Measurements from ENCODE around the gene EXOSC9.

The EXOSC9 gene

GRCh38 chr4:121799867-121800501 is 1.1 kb upstream of the EXOSC9 start:
- H3K36me3 ChIP-seq (ENCODE audit: low read length) = peaks cover 8% of the 10 kb centered on the region; the same call in 1 of the 2 replicates
- no peaks in the 10 kb centered on the region for H3K9me2 ChIP-seq (replicated peaks; ENCODE audit: insufficient read depth, low read length)
- H3F3A ChIP-seq (ENCODE audit: insufficient read depth) = no peaks in the 10 kb centered on the region
- no peak for TF ChIP-seq EZH2phosphoT487 (conservative IDR thresholded peaks at IDR 0.05; ENCODE audit: low read length)
- TF ChIP-seq CTCF (IDR thresholded peaks at IDR 0.05; ENCODE audit: insufficient read depth, low read length, poor library complexity, severe bottlenecking) = no peak
- H3K9me3 ChIP-seq (ENCODE audit: insufficient read depth, low read length) = no peaks in the 10 kb centered on the region
- H3K27ac ChIP-seq (ENCODE audit: low read depth, low read length) = no peak overlapping the region
- H3K4me2 ChIP-seq (ENCODE audit: low read depth, low read length, poor library complexity, severe bottlenecking) = peak overlapping the region; percentile 80
- no peak overlapping the region for H3K9ac ChIP-seq (ENCODE audit: low read length)
- H3K79me2 ChIP-seq (ENCODE audit: insufficient read depth, low read length) = peaks cover 19% of the 10 kb centered on the region
- no peaks in the 10 kb centered on the region for H3K27me3 ChIP-seq (ENCODE audit: low read length)
- no peaks in the 10 kb centered on the region for H4K20me1 ChIP-seq (ENCODE audit: low read depth, low read length)
- H2AFZ ChIP-seq (ENCODE audit: low read depth, low read length, severe bottlenecking) = peak overlapping the region; percentile 41
- H3K4me3 ChIP-seq (ENCODE audit: insufficient read depth, low read length, poor library complexity, severe bottlenecking) = no peak overlapping the region

GRCh38 chr4:121800638-121800960 is 524 bp upstream of the EXOSC9 start:
- Histone ChIP-seq H4K20me1 (ENCODE audit: low read depth, low read length) (no peaks in the 10 kb centered on the region), H3K27me3 (ENCODE audit: low read length) (no peaks in the 10 kb centered on the region), H3K4me2 (ENCODE audit: low read depth, low read length, poor library complexity, severe bottlenecking) (peak overlapping the region; percentile 80), H3K9me3 (ENCODE audit: insufficient read depth, low read length) (no peaks in the 10 kb centered on the region), H3F3A (ENCODE audit: insufficient read depth) (no peaks in the 10 kb centered on the region), H3K4me3 (ENCODE audit: insufficient read depth, low read length, poor library complexity, severe bottlenecking) (peak overlapping the region; percentile 81), H3K79me2 (ENCODE audit: insufficient read depth, low read length) (peaks cover 19% of the 10 kb centered on the region), H3K36me3 (ENCODE audit: low read length) (peaks cover 9% of the 10 kb centered on the region; the same call in 1 of the 2 replicates), H2AFZ (ENCODE audit: low read depth, low read length, severe bottlenecking) (peak overlapping the region; percentile 96), H3K9me2 (replicated peaks; ENCODE audit: insufficient read depth, low read length) (no peaks in the 10 kb centered on the region), H3K27ac (ENCODE audit: low read depth, low read length) (peak overlapping the region; percentile 65), H3K9ac (ENCODE audit: low read length) (peak overlapping the region; percentile 87)
- TF ChIP-seq CTCF (IDR thresholded peaks at IDR 0.05; ENCODE audit: insufficient read depth, low read length, poor library complexity, severe bottlenecking) = no peak
- TF ChIP-seq EZH2phosphoT487 (conservative IDR thresholded peaks at IDR 0.05; ENCODE audit: low read length) = no peak

GRCh38 chr4:121801715-121802075 is 572 bp downstream of the EXOSC9 start:
- no peaks in the 10 kb centered on the region for H3F3A ChIP-seq (ENCODE audit: insufficient read depth)
- peak overlapping the region; percentile 80 for H3K4me2 ChIP-seq (ENCODE audit: low read depth, low read length, poor library complexity, severe bottlenecking)
- H3K9me2 ChIP-seq (replicated peaks; ENCODE audit: insufficient read depth, low read length) = no peaks in the 10 kb centered on the region
- H3K27ac ChIP-seq (ENCODE audit: low read depth, low read length) = peak overlapping the region; percentile 65; the same call in 1 of the 2 replicates
- H3K36me3 ChIP-seq (ENCODE audit: low read length) = peaks cover 9% of the 10 kb centered on the region; the same call in 1 of the 2 replicates
- no peaks in the 10 kb centered on the region for H3K9me3 ChIP-seq (ENCODE audit: insufficient read depth, low read length)
- peak overlapping the region; percentile 81 for H3K4me3 ChIP-seq (ENCODE audit: insufficient read depth, low read length, poor library complexity, severe bottlenecking)
- peak overlapping the region; percentile 83 for H2AFZ ChIP-seq (ENCODE audit: low read depth, low read length, severe bottlenecking)
- H3K9ac ChIP-seq (ENCODE audit: low read length) = peak overlapping the region; percentile 87
- no peaks in the 10 kb centered on the region for H4K20me1 ChIP-seq (ENCODE audit: low read depth, low read length)
- peaks cover 19% of the 10 kb centered on the region for H3K79me2 ChIP-seq (ENCODE audit: insufficient read depth, low read length)
- H3K27me3 ChIP-seq (ENCODE audit: low read length) = no peaks in the 10 kb centered on the region
- TF ChIP-seq EZH2phosphoT487 (conservative IDR thresholded peaks at IDR 0.05; ENCODE audit: low read length) = no peak
- TF ChIP-seq CTCF (IDR thresholded peaks at IDR 0.05; ENCODE audit: insufficient read depth, low read length, poor library complexity, severe bottlenecking) = no peak
